Fibroblast of mammary gland (primary cell): Measurements from ENCODE around the gene SLC5A6.
A peak's percentile ranks its signal among the peaks of the same experiment; 100 is the strongest.
"Not testable (repeated sequence)": the region's sequence is repeated elsewhere in the genome, so short reads cannot be mapped to it uniquely, and the experiment has no call there.

ENCODE experiments used
- DNase-seq: peaks from one replicate; pipeline ENCODE4 v3.0.0-alpha.2; 2010; ENCODE audit warnings: low read depth
- H3K4me3 ChIP-seq: 2 replicates; pipeline ENCODE4 v1.5.1; 2011; ENCODE audit warnings: low read depth, mild to moderate bottlenecking, low read length, moderate library complexity; ENCODE audit not compliant: control insufficient read depth
- CTCF ChIP-seq: conservative IDR thresholded peaks from 2 replicates; pipeline ENCODE4 v1.5.1; 2011; ENCODE audit warnings: low read depth, low read length, inconsistent platforms; ENCODE audit not compliant: control insufficient read depth, insufficient read depth

The SLC5A6 gene

GRCh38 chr2:27202854-27203253 is 9.2 kb downstream of the SLC5A6 start:
- peak; percentile 53 for DNase-seq
- no peak for TF ChIP-seq CTCF

GRCh38 chr2:27201675-27202074 is 10.4 kb downstream of the SLC5A6 start:
- H3K4me3 ChIP-seq: no peak overlapping the region
- TF ChIP-seq CTCF: no peak
- no peak for DNase-seq

More at GRCh38 chr2:27202854-27203253, 9.2 kb downstream of the SLC5A6 start:
- H3K4me3 ChIP-seq: no peak overlapping the region

DNA sequence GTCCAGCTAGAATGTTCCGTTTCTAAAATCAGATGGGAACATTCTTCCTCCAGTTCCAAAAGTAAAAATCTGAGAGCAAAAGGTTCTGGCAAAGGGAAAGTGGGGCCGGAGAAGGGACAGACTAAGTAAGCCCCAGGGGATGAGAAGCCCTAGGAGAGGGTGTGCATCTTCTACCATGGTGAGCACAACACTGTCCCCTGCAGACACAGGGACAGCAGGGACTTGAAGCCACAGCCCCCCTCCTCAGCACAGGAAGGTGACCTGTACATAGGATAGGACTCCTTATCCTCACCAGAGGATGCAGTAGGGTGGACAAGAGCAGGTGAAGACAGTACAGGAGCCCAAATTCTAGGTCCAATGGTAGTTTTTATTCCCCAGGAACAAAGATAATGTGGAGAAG is 12.8 kb downstream of the SLC5A6 start:
- DNase-seq: no peak
- no peak for TF ChIP-seq CTCF
- no peak overlapping the region for H3K4me3 ChIP-seq

- no peak overlapping the region for H3K4me3 ChIP-seq
- no peak for TF ChIP-seq CTCF
- DNase-seq: no peak
Observed at GRCh38 chr2:27198627-27199026, 13.4 kb downstream of the SLC5A6 start.

- not testable (repeated sequence) for H3K4me3 ChIP-seq, DNase-seq
Observed at GRCh38 chr2:27198068-27198467, 14.0 kb downstream of the SLC5A6 start.

DNA sequence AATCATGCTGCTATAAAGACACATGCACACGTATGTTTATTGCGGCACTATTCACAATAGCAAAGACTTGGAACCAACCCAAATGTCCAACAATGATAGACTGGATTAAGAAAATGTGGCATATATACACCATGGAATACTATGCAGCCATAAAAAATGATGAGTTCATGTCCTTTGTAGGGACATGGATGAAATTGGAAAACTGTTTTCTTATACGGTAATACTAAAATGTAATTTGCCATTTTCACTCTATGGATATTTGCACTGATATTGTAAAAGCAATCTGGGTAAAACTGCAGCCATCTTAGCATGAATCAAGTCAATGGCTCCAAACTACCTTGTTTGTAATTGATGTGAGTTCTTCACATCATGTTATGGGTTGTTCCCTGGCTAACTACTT is 16.3 kb downstream of the SLC5A6 start:
- DNase-seq, H3K4me3 ChIP-seq: not testable (repeated sequence)

- no peak for TF ChIP-seq CTCF
- no peak overlapping the region for H3K4me3 ChIP-seq
Observed at GRCh38 chr2:27194538-27195354, 17.3 kb downstream of the SLC5A6 start.

More at GRCh38 chr2:27194538-27195354, 17.3 kb downstream of the SLC5A6 start:
- DNase-seq: no peak
